Transverse colon (tissue), 4 donors: Measurements from ENCODE around the gene GNAO1. TPM values are rescaled to one million over a fixed set of nuclear protein-coding genes. Genes with fewer than 3 reads are reported as not detected.

Experiments used
- DNase-seq: peaks from one replicate; pipeline ENCODE4 v3.0.0-alpha.2; 2019
- H3K27ac ChIP-seq, 4 donors: fragments of 200-600 bp; sonication (generic); 2 replicates each; pipeline ENCODE4 v1.5.1; 2016 to 2018; ENCODE audit warnings: inconsistent platforms in 4 of 4
- H3K27me3 ChIP-seq: fragments of 200-600 bp; sonication (generic); 2 replicates; pipeline ENCODE4 v1.5.1; 2017; ENCODE audit warnings: inconsistent platforms
- H3K36me3 ChIP-seq, 4 donors: fragments of 200-600 bp; sonication (generic); 2 replicates each; pipeline ENCODE4 v1.5.1; 2017 to 2019; ENCODE audit warnings: inconsistent platforms in 4 of 4
- H3K4me1 ChIP-seq, 4 donors: fragments of 200-600 bp; sonication (generic); 2 replicates each; pipeline ENCODE4 v1.5.1; 2017 to 2020; ENCODE audit warnings: inconsistent platforms in 4 of 4
- H3K4me3 ChIP-seq, 4 donors: fragments of 200-600 bp; sonication (generic); 1 replicate in 1 of 4; 2 replicates in 3 of 4; pipeline versions ENCODE4 v1.5.1 to v1.6.1; 2017 to 2019; ENCODE audit warnings: inconsistent platforms in 4 of 4
- H3K9me3 ChIP-seq, 2 donors: fragments of 200-600 bp; sonication (generic); 2 replicates each; pipeline ENCODE4 v1.5.1; 2017 to 2019; ENCODE audit warnings: inconsistent platforms in 2 of 2
- CTCF ChIP-seq, 5 experiments: fragments of 200-600 bp in 3 of 5; fragments of 450-650 bp in 2 of 5; sonication (generic) in 3 of 5; IDR thresholded peaks; 1 replicate in 2 of 5; 2 replicates in 3 of 5; pipeline ENCODE4 v1.5.1; 2016 to 2017; ENCODE audit warnings: antibody characterized with exemption in 5 of 5, inconsistent platforms in 3 of 5, mild to moderate bottlenecking in 2 of 5, moderate library complexity in 1 of 5
- EP300 ChIP-seq: sonication (generic); formaldehyde crosslinking; IDR thresholded peaks from one replicate; pipeline ENCODE4 v1.6.1; 2017; ENCODE audit warnings: antibody characterized with exemption, low read depth
- POLR2A ChIP-seq: fragments of 450-650 bp; IDR thresholded peaks from one replicate; pipeline ENCODE4 v1.6.1; 2016; ENCODE audit warnings: antibody characterized with exemption, mild to moderate bottlenecking, moderate library complexity
- POLR2AphosphoS5 ChIP-seq, 3 donors: sonication (generic); formaldehyde crosslinking; IDR thresholded peaks; one replicate each; pipeline ENCODE4 v1.6.1; 2016; ENCODE audit warnings: antibody characterized with exemption in 3 of 3
- WGBS, 2 donors: methylation state at CpG; one replicate each; pipeline ENCODE4 v1.1.5; 2018; ENCODE audit warnings: low coverage in 1 of 2; 5-methylcytosine and 5-hydroxymethylcytosine counted together
- in situ Hi-C, 4 donors: fragments of 200-750 bp; cut with MboI; loops; one replicate each; pipeline versions ENCODE4 v1.15.0 to v1.15.1; 2017; ENCODE audit warnings: low sequenced_read_pairs in 3 of 4, low pct_ligation_motif_present in 1 of 4, low pct_unique_long_range_greater_than_20kb in 1 of 4
- intact Hi-C: fragments of 100-400 bp; cut with DNase I; formaldehyde crosslinking; loops from one replicate; pipeline ENCODE4 v1.15.1; 2023; ENCODE audit warnings: low total_unique reads
- total RNA-seq, 4 donors: library from RNA; depleted of rRNA; stranded (reverse); fragments of >200 nt; gene quantifications; one replicate each; pipeline ENCODE4 v1.1.0, GENCODE V29; 2016

GNAO1 gene
- total RNA-seq, 4 donors from 2014 or later = 7.3 to 25.4 (median 11.3) TPM

- H3K9me3 ChIP-seq = no peaks in the 10 kb centered on the region
- peaks cover 0 to 51% (median 11%) of the 10 kb centered on the region in 4 donors for H3K4me1 ChIP-seq
- in situ Hi-C loops = no loop called here
- H3K27me3 ChIP-seq = no peaks in the 10 kb centered on the region
- TF ChIP-seq POLR2AphosphoS5 (IDR thresholded peaks at IDR 0.05) (no peak), EP300 (no peak), CTCF (IDR thresholded peaks at IDR 0.05) (no peak), POLR2A (no peak)
- H3K36me3 ChIP-seq = no peaks in the 10 kb centered on the region
- WGBS, 2 donors = 27 to 44% methylated on average over 2 to 5 of the region's 5 CpGs
- H3K27ac ChIP-seq = peak overlapping the region; percentile 46 to 89 (median 81)
- H3K4me3 ChIP-seq = no peak overlapping the region
- intact Hi-C loops = no loop called here
- DNase-seq = peak; percentile 38
Observed at GRCh38 chr16:56262148-56262547, 70.9 kb downstream of the GNAO1 start.

- TF ChIP-seq POLR2AphosphoS5 (IDR thresholded peaks at IDR 0.05) = no peak
- TF ChIP-seq POLR2A = no peak
- no peak for TF ChIP-seq CTCF (IDR thresholded peaks at IDR 0.05)
- no peak for TF ChIP-seq EP300
- Histone ChIP-seq H3K4me3 (no peak overlapping the region), H3K9me3 (no peaks in the 10 kb centered on the region), H3K4me1 (peaks cover 0 to 46% (median 11%) of the 10 kb centered on the region in 4 donors), H3K27ac (peak overlapping the region; percentile 46 to 89 (median 81)), H3K36me3 (no peaks in the 10 kb centered on the region), H3K27me3 (no peaks in the 10 kb centered on the region)
- WGBS, 2 donors = 29 to 58% methylated on average over 3 to 9 of the region's 9 CpGs
- in situ Hi-C loops = no loop called here
- no peak for DNase-seq
- intact Hi-C loops = no loop called here
Observed at GRCh38 chr16:56262551-56263245, 71.4 kb downstream of the GNAO1 start.

GRCh38 chr16:56263711-56264608 is 72.7 kb downstream of the GNAO1 start:
- H3K36me3 ChIP-seq = no peaks in the 10 kb centered on the region
- H3K27ac ChIP-seq = peak overlapping the region; percentile 46 to 89 (median 81)
- TF ChIP-seq CTCF (IDR thresholded peaks at IDR 0.05) = no peak
- TF ChIP-seq EP300 = no peak
- peaks cover 0 to 35% (median 9%) of the 10 kb centered on the region in 4 donors for H3K4me1 ChIP-seq
- in situ Hi-C loops (no loop called here), intact Hi-C loops (no loop called here)
- no peak for DNase-seq
- H3K9me3 ChIP-seq = no peaks in the 10 kb centered on the region
- H3K4me3 ChIP-seq = no peak overlapping the region
- WGBS, 2 donors = 58 to 60% methylated on average over 1 to 11 of the region's 11 CpGs
- no peaks in the 10 kb centered on the region for H3K27me3 ChIP-seq

GRCh38 chr16:56264609-56264972 is 73.3 kb downstream of the GNAO1 start:
- Histone ChIP-seq H3K27ac (peak overlapping the region; percentile 46 to 89 (median 81)), H3K4me3 (no peak overlapping the region), H3K9me3 (no peaks in the 10 kb centered on the region), H3K27me3 (no peaks in the 10 kb centered on the region), H3K4me1 (peaks cover 0 to 35% (median 6%) of the 10 kb centered on the region in 4 donors), H3K36me3 (no peaks in the 10 kb centered on the region)
- no peak for DNase-seq
- in situ Hi-C loops (no loop called here), intact Hi-C loops (no loop called here)
- TF ChIP-seq EP300 (no peak), POLR2A (no peak), CTCF (IDR thresholded peaks at IDR 0.05) (no peak), POLR2AphosphoS5 (IDR thresholded peaks at IDR 0.05) (no peak)
- WGBS, 2 donors = 83 to 94% methylated on average over 2 of the region's 2 CpGs
